Epithelial cell of esophagus (primary cell): ENCODE data around the gene HDAC4.

Experiments
- DNase-seq: peaks from one replicate; pipeline ENCODE4 v3.0.0; 2010; ENCODE audit warnings: low read depth
- H3K4me3 ChIP-seq: 2 replicates; pipeline ENCODE4 v1.5.1; 2011; ENCODE audit warnings: mild to moderate bottlenecking, low read length, control low read depth
- CTCF ChIP-seq: IDR thresholded peaks from 2 replicates; pipeline ENCODE4 v1.5.1; 2011; ENCODE audit warnings: low read depth, mild to moderate bottlenecking, low read length, control low read depth, inconsistent platforms; ENCODE audit not compliant: insufficient read depth; ENCODE audit errors: missing control alignments

The HDAC4 gene

GRCh38 chr2:239269916-239270315 lies 130.9 kb downstream of the HDAC4 start:
- DNase-seq, result no peak
- H3K4me3 ChIP-seq, result no peak overlapping the region
- no peak for TF ChIP-seq CTCF

GRCh38 chr2:239269173-239269885 lies 131.5 kb downstream of the HDAC4 start:
- TF ChIP-seq CTCF, result peak; percentile 38
- DNase-seq, result peak; percentile 32
- no peak overlapping the region for H3K4me3 ChIP-seq

- no peak overlapping the region for H3K4me3 ChIP-seq
- no peak for TF ChIP-seq CTCF
- no peak for DNase-seq
Measured at GRCh38 chr2:239268549-239268948, 132.3 kb downstream of the HDAC4 start.

- no peak overlapping the region for H3K4me3 ChIP-seq
- TF ChIP-seq CTCF, result no peak
- DNase-seq, result no peak
Measured at GRCh38 chr2:239268082-239268481, 132.7 kb downstream of the HDAC4 start.

- no peak overlapping the region for H3K4me3 ChIP-seq
- peak; percentile 75 for DNase-seq
- TF ChIP-seq CTCF, result peak; percentile 60
Measured at GRCh38 chr2:239267288-239267951, 133.4 kb downstream of the HDAC4 start.

- H3K4me3 ChIP-seq, result no peak overlapping the region
- DNase-seq, result no peak
- TF ChIP-seq CTCF, result no peak
Measured at GRCh38 chr2:239266779-239267287, 134.0 kb downstream of the HDAC4 start.
